K562 (cell line): ENCODE data around the gene RPRD1B. TPM values are rescaled to one million over a fixed set of nuclear protein-coding genes. Genes with fewer than 3 reads are reported as not detected.

Experiments
- EHMT2 ChIP-seq: fragments of 450-650 bp; IDR thresholded peaks from 2 replicates; pipeline ENCODE4 v1.6.1; 2018; ENCODE audit warnings: antibody characterized with exemption
- ELF1 ChIP-seq: fragments of 200-800 bp; sonication (Bioruptor generic); IDR thresholded peaks from 2 replicates; pipeline ENCODE4 v1.6.1; 2016; ENCODE audit warnings: missing genetic modification characterization, missing compliant biosample characterization
- HMG20A ChIP-seq: fragments of 450-650 bp; formaldehyde crosslinking; conservative IDR thresholded peaks from 2 replicates; pipeline ENCODE4 v1.4.0; 2020; ENCODE audit warnings: mild to moderate bottlenecking, mixed read lengths
- HNRNPK ChIP-seq: fragments of 200-400 bp; formaldehyde crosslinking; IDR thresholded peaks from one replicate; pipeline ENCODE4 v1.6.1; 2018; ENCODE audit warnings: mild to moderate bottlenecking, low read depth, low read length; ENCODE audit not compliant: poor library complexity, severe bottlenecking
- IRF1 ChIP-seq: sonication (generic); formaldehyde crosslinking; IDR thresholded peaks from 2 replicates; pipeline ENCODE4 v1.8.0; 2022; ENCODE audit warnings: missing genetic modification reagents, mild to moderate bottlenecking, borderline replicate concordance
- JUND ChIP-seq, 2 experiments: IDR thresholded peaks; 2 replicates in 1 of 2; 3 replicates in 1 of 2; pipeline ENCODE4 v1.6.1; 2011; ENCODE audit warnings: borderline replicate concordance in 2 of 2, low read depth in 2 of 2, low read length in 2 of 2, improper control_type of control experiment in 1 of 2, missing biosample characterization in 1 of 2, missing genetic modification characterization in 1 of 2, missing genetic modification reagents in 1 of 2
- MAZ ChIP-seq, 2 experiments: fragments of 450-650 bp in 1 of 2; sonication (generic) in 1 of 2; formaldehyde crosslinking; IDR thresholded peaks in 1 of 2; conservative IDR thresholded peaks in 1 of 2; 2 replicates each; pipeline versions ENCODE4 v1.4.0 to v1.5.0; 2020; ENCODE audit warnings: mild to moderate bottlenecking in 1 of 2, missing genetic modification reagents in 1 of 2
- MLLT1 ChIP-seq, 2 experiments: fragments of 450-650 bp; IDR thresholded peaks; 2 replicates each; pipeline ENCODE4 v1.6.1; 2016
- ZNF347 ChIP-seq: fragments of 450-650 bp; formaldehyde crosslinking; IDR thresholded peaks from 2 replicates; pipeline ENCODE4 v1.4.0; 2020; ENCODE audit warnings: low read depth, mild to moderate bottlenecking, moderate library complexity
- ZNF655 ChIP-seq: fragments of 250-450 bp; sonication (Bioruptor Pico); IDR thresholded peaks from 2 replicates; pipeline ENCODE4 v1.5.0; 2021
- polyA plus RNA-seq, 8 experiments: library from polyadenylated mRNA; depleted of rRNA in 4 of 8; stranded (reverse) in 5 of 8; unstranded in 3 of 8; fragments of >200 nt; fragmentation: Nextera tagmentation in 2 of 8; fragmentation: Illumina TruSeq in 1 of 8; extraction: Ambion mirVana in 2 of 8; extraction: Trizol in 1 of 8; gene quantifications; 2 replicates each; pipeline versions ENCODE4 v1.2.1 to v1.2.3, GENCODE V29; 2011 to 2014; ENCODE audit warnings: inconsistent platforms in 1 of 8, missing spikeins in 1 of 8
- total RNA-seq, 7 experiments: library from RNA; depleted of rRNA in 6 of 7; stranded (reverse); fragments of >200 nt in 6 of 7; fragmentation: Illumina TruSeq in 2 of 7; extraction: Trizol in 2 of 7; gene quantifications; 2 replicates each; pipeline versions ENCODE4 v1.2.1 to v1.2.3, GENCODE V29; 2011 to 2021; ENCODE audit warnings: low replicate concordance in 1 of 7

Gene RPRD1B
- total and polyA plus RNA-seq, 9 of the 15 experiments (the other 6 are each of a cell fraction or from before 2014, with no cell fraction given) = 5.5 to 43.0 (median 24.4) TPM

DNA sequence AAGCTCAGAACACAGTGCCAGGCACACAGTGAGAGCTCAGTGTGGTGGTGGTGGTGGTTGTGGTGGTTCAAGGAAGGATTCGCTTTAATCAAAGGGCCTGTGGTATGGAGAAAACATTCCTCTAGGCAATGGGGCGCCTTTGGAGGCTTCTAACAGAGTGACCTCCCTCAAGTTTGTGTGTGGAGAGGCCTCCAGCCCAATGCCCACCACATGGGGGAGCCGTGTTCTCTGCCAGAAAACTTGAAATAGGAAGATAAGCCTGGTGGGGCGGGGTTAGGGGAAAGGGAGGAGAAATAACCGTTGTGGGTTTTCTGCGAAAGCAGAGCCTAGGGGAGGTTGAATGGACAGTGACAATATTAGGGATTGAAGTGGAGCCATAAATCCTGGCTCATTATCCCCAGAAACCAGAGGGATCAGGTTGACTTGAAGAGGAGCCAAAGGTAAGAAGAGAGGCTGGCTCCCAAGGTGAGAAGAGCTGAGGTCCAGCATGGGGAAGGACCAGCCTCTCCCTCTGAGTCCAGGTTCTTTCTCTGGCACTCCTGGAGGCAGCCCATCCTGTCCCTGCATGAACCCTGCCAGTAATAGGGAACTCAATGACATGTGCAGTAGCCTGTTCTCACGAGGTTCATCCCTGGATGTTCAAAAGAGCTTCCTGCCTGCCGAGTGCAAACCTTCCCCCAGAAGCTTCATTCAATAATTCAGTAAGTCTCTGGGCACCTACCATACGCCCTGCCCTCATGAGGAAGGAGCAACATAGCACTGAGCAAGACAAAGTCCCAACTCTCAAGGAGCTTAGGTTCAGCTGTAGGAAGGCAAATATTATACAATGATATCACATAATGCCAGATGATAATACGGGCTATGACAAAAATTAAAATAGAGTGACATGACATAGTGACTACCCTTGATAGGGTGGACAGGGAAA is 80.1 kb downstream of the RPRD1B start (continued):
- TF ChIP-seq MLLT1 (IDR thresholded peaks at IDR 0.05) (peak in 1 of 2 experiments; percentile 60; a peak in 1 of 4 replicates), ZNF347 (no peak), ELF1 (tag) (0 out of 2 replicates have a peak, but pooled peaks have one; percentile 20), HNRNPK (no peak), ZNF655 (no peak), IRF1 (CRISPR knock-in tag) (no peak), MAZ (CRISPR knock-in tag; conservative IDR thresholded peaks at IDR 0.05 in 1 of 2, IDR thresholded peaks at IDR 0.05 in 1 of 2) (peak; percentile 36 to 96; a peak in 3 of 4 replicates), HMG20A (no peak), JUND (IDR thresholded peaks at IDR 0.05; ENCODE audit: borderline replicate concordance, low read depth, low read length) (0 out of 2 replicates have a peak, but pooled peaks have one; percentile 47), JUND (tag; IDR thresholded peaks at IDR 0.05; ENCODE audit: borderline replicate concordance, low read depth, low read length) (no peak; the same call in 1 of the 3 replicates), EHMT2 (peak; percentile 48; the same call in 1 of the 2 replicates)
